Activated naive CD8-positive, alpha-beta T cell (primary cell): Measurements from ENCODE around the gene LIM2.

Experiments used
- H3K27ac Mint-ChIP-seq: one replicate; pipeline ENCODE4 v1.8.0; 2021; ENCODE audit warnings: mixed read lengths
- H3K27me3 Mint-ChIP-seq: one replicate; pipeline ENCODE4 v1.8.0; 2021; ENCODE audit warnings: mixed read lengths
- H3K36me3 Mint-ChIP-seq: one replicate; pipeline ENCODE4 v1.8.0; 2021; ENCODE audit warnings: mixed read lengths
- H3K4me1 Mint-ChIP-seq: one replicate; pipeline ENCODE4 v1.8.0; 2021; ENCODE audit warnings: low read depth, mixed read lengths
- H3K4me3 Mint-ChIP-seq: one replicate; pipeline ENCODE4 v1.8.0; 2021; ENCODE audit warnings: mild to moderate bottlenecking, mixed read lengths
- H3K9me3 Mint-ChIP-seq: one replicate; pipeline ENCODE4 v1.8.0; 2021; ENCODE audit warnings: low read depth, mixed read lengths

Gene LIM2

GRCh38 chr19:51342631-51343569 is 44.9 kb downstream of the LIM2 start:
- Mint-ChIP-seq H3K27ac (no peak overlapping the region), H3K4me1 (peaks cover 20% of the 10 kb centered on the region), H3K27me3 (no peaks in the 10 kb centered on the region), H3K9me3 (no peaks in the 10 kb centered on the region), H3K36me3 (peaks cover 5% of the 10 kb centered on the region), H3K4me3 (no peak overlapping the region)

GRCh38 chr19:51341976-51342580 is 45.7 kb downstream of the LIM2 start, which contains the start of gene VSIG10L:
VSIG10L (minus strand) TSS chr19:51342139; CDS start chr19:51342124, 15 bp downstream.
- Mint-ChIP-seq H3K27ac (peak within 1 kb of the TSS; percentile 22), H3K9me3 (no peaks in the 10 kb centered on the region), H3K27me3 (no peaks in the 10 kb centered on the region), H3K4me1 (peaks cover 20% of the 10 kb centered on the region), H3K4me3 (peak within 1 kb of the TSS; percentile 77), H3K36me3 (peaks cover 2% of the 10 kb centered on the region)

- H3K4me1 Mint-ChIP-seq: peaks cover 20% of the 10 kb centered on the region
- H3K36me3 Mint-ChIP-seq: peaks cover 2% of the 10 kb centered on the region
- H3K27me3 Mint-ChIP-seq: no peaks in the 10 kb centered on the region
- no peaks in the 10 kb centered on the region for H3K9me3 Mint-ChIP-seq
- H3K4me3 Mint-ChIP-seq: peak overlapping the region; percentile 77
- no peak overlapping the region for H3K27ac Mint-ChIP-seq
Measured at GRCh38 chr19:51341066-51341465, 46.7 kb downstream of the LIM2 start.

GRCh38 chr19:51339687-51340656 is 47.8 kb downstream of the LIM2 start:
- Mint-ChIP-seq H3K4me1 (peaks cover 20% of the 10 kb centered on the region), H3K4me3 (peak overlapping the region; percentile 95), H3K9me3 (no peaks in the 10 kb centered on the region), H3K36me3 (peaks cover 2% of the 10 kb centered on the region), H3K27ac (peak overlapping the region; percentile 83), H3K27me3 (peaks cover 3% of the 10 kb centered on the region)

- no peaks in the 10 kb centered on the region for H3K9me3 Mint-ChIP-seq
- H3K27me3 Mint-ChIP-seq: peaks cover 5% of the 10 kb centered on the region
- peak overlapping the region; percentile 95 for H3K4me3 Mint-ChIP-seq
- peak overlapping the region; percentile 83 for H3K27ac Mint-ChIP-seq
- peaks cover 20% of the 10 kb centered on the region for H3K4me1 Mint-ChIP-seq
- H3K36me3 Mint-ChIP-seq: no peaks in the 10 kb centered on the region
Measured at GRCh38 chr19:51339313-51339686, 48.5 kb downstream of the LIM2 start.

GRCh38 chr19:51338563-51339312 is 49.0 kb downstream of the LIM2 start:
- H3K36me3 Mint-ChIP-seq: no peaks in the 10 kb centered on the region
- H3K4me3 Mint-ChIP-seq: peak overlapping the region; percentile 95
- H3K9me3 Mint-ChIP-seq: no peaks in the 10 kb centered on the region

GRCh38 chr19:51337861-51338562 is 49.8 kb downstream of the LIM2 start:
- Mint-ChIP-seq H3K27me3 (peaks cover 5% of the 10 kb centered on the region), H3K27ac (no peak overlapping the region), H3K4me1 (peaks cover 20% of the 10 kb centered on the region)

More at GRCh38 chr19:51338563-51339312, 49.0 kb downstream of the LIM2 start:
- peak overlapping the region; percentile 83 for H3K27ac Mint-ChIP-seq
- H3K27me3 Mint-ChIP-seq: peaks cover 5% of the 10 kb centered on the region
- peaks cover 20% of the 10 kb centered on the region for H3K4me1 Mint-ChIP-seq

GRCh38 chr19:51337141-51337860 is 50.5 kb downstream of the LIM2 start:
- Mint-ChIP-seq H3K4me3 (no peak overlapping the region), H3K27ac (no peak overlapping the region), H3K27me3 (peaks cover 5% of the 10 kb centered on the region), H3K36me3 (no peaks in the 10 kb centered on the region), H3K4me1 (peaks cover 17% of the 10 kb centered on the region), H3K9me3 (no peaks in the 10 kb centered on the region)

More at GRCh38 chr19:51337861-51338562, 49.8 kb downstream of the LIM2 start:
- Mint-ChIP-seq H3K36me3 (no peaks in the 10 kb centered on the region), H3K4me3 (peak overlapping the region; percentile 95), H3K9me3 (no peaks in the 10 kb centered on the region)

- H3K27ac Mint-ChIP-seq: no peak overlapping the region
- H3K9me3 Mint-ChIP-seq: no peaks in the 10 kb centered on the region
- peaks cover 24% of the 10 kb centered on the region for H3K27me3 Mint-ChIP-seq
- peaks cover 9% of the 10 kb centered on the region for H3K36me3 Mint-ChIP-seq
- H3K4me3 Mint-ChIP-seq: no peak overlapping the region
- peaks cover 6% of the 10 kb centered on the region for H3K4me1 Mint-ChIP-seq
Measured at GRCh38 chr19:51333836-51334460, 53.8 kb downstream of the LIM2 start.

- Mint-ChIP-seq H3K4me1 (peaks cover 5% of the 10 kb centered on the region), H3K27ac (no peak overlapping the region), H3K4me3 (no peak overlapping the region), H3K9me3 (no peaks in the 10 kb centered on the region), H3K27me3 (peaks cover 30% of the 10 kb centered on the region), H3K36me3 (peaks cover 9% of the 10 kb centered on the region)
Measured at GRCh38 chr19:51331716-51332115, 56.1 kb downstream of the LIM2 start.

GRCh38 chr19:51331193-51331592 is 56.6 kb downstream of the LIM2 start:
- Mint-ChIP-seq H3K4me1 (peaks cover 5% of the 10 kb centered on the region), H3K27ac (no peak overlapping the region), H3K27me3 (peaks cover 30% of the 10 kb centered on the region), H3K36me3 (peaks cover 9% of the 10 kb centered on the region), H3K4me3 (no peak overlapping the region), H3K9me3 (no peaks in the 10 kb centered on the region)

- peaks cover 9% of the 10 kb centered on the region for H3K36me3 Mint-ChIP-seq
- no peak overlapping the region for H3K4me3 Mint-ChIP-seq
- H3K27ac Mint-ChIP-seq: no peak overlapping the region
- H3K27me3 Mint-ChIP-seq: peaks cover 34% of the 10 kb centered on the region
- no peaks in the 10 kb centered on the region for H3K9me3 Mint-ChIP-seq
- H3K4me1 Mint-ChIP-seq: peaks cover 5% of the 10 kb centered on the region
Measured at GRCh38 chr19:51330366-51330765, 57.4 kb downstream of the LIM2 start.
